GM23248 (cell line): ENCODE data around the gene PCSK2. TPM values are rescaled to one million over a fixed set of nuclear protein-coding genes. Genes with fewer than 3 reads are reported as not detected.

Source experiments
- DNase-seq: peaks from one replicate; pipeline ENCODE4 v3.0.0-alpha.2; 2015
- H2AFZ ChIP-seq: fragments of 200-600 bp; sonication (generic); 2 replicates; pipeline ENCODE4 v1.6.1; 2016; ENCODE audit warnings: antibody characterized with exemption
- H3F3A ChIP-seq: fragments of 200-600 bp; sonication (generic); 2 replicates; pipeline ENCODE4 v1.6.1; 2016; ENCODE audit warnings: mild to moderate bottlenecking, antibody characterized with exemption, mixed run types; ENCODE audit not compliant: insufficient read depth
- H3K27ac ChIP-seq: fragments of 200-600 bp; sonication (generic); 2 replicates; pipeline ENCODE4 v1.5.1; 2016; ENCODE audit warnings: mild to moderate bottlenecking
- H3K27me3 ChIP-seq: fragments of 200-600 bp; sonication (generic); replicated peaks from 2 replicates; pipeline ENCODE4 v1.6.1; 2016; ENCODE audit warnings: mild to moderate bottlenecking; ENCODE audit not compliant: insufficient read depth
- H3K36me3 ChIP-seq: fragments of 200-600 bp; sonication (generic); 2 replicates; pipeline ENCODE4 v1.6.1; 2016; ENCODE audit warnings: low read depth, mild to moderate bottlenecking
- H3K4me1 ChIP-seq: fragments of 200-600 bp; sonication (generic); 2 replicates; pipeline ENCODE4 v1.6.1; 2016; ENCODE audit warnings: mild to moderate bottlenecking; ENCODE audit not compliant: insufficient read depth
- H3K4me2 ChIP-seq: fragments of 200-600 bp; sonication (generic); one replicate; pipeline ENCODE4 v1.6.1; 2016; ENCODE audit warnings: mild to moderate bottlenecking; ENCODE audit not compliant: unreplicated experiment
- H3K4me3 ChIP-seq: fragments of 200-600 bp; sonication (generic); 2 replicates; pipeline ENCODE4 v1.5.1; 2016; ENCODE audit warnings: mild to moderate bottlenecking
- H3K79me2 ChIP-seq: fragments of 200-600 bp; sonication (generic); 2 replicates; pipeline ENCODE4 v1.6.1; 2016; ENCODE audit warnings: mild to moderate bottlenecking; ENCODE audit not compliant: insufficient read depth
- H3K9ac ChIP-seq: fragments of 200-600 bp; sonication (generic); 2 replicates; pipeline ENCODE4 v1.6.1; 2016; ENCODE audit warnings: mild to moderate bottlenecking
- H3K9me2 ChIP-seq: fragments of 200-600 bp; sonication (generic); 2 replicates; pipeline ENCODE4 v1.6.1; 2016; ENCODE audit warnings: mixed run types, mild to moderate bottlenecking, moderate library complexity; ENCODE audit not compliant: insufficient read depth
- H3K9me3 ChIP-seq: fragments of 200-600 bp; sonication (generic); one replicate; pipeline ENCODE4 v1.6.1; 2017; ENCODE audit warnings: low read depth
- H4K20me1 ChIP-seq: fragments of 200-600 bp; sonication (generic); 2 replicates; pipeline ENCODE4 v1.6.0; 2016; ENCODE audit not compliant: insufficient read depth
- EZH2 ChIP-seq: fragments of 200-600 bp; sonication (generic); IDR thresholded peaks from 2 replicates; pipeline ENCODE4 v1.6.1; 2018; ENCODE audit warnings: antibody characterized with exemption, mild to moderate bottlenecking; ENCODE audit not compliant: insufficient read depth, poor library complexity, severe bottlenecking
- EZH2phosphoT487 ChIP-seq: fragments of 200-600 bp; sonication (generic); IDR thresholded peaks from 2 replicates; pipeline ENCODE4 v1.6.1; 2018; ENCODE audit warnings: antibody characterized with exemption, moderate library complexity, mild to moderate bottlenecking, low read depth; ENCODE audit not compliant: insufficient read depth
- WGBS, 2 experiments: methylation state at CpG; one replicate each; pipeline ENCODE4 v1.1.6; 2015 to 2017; ENCODE audit warnings: low lambda C conversion rate in 2 of 2, low coverage in 1 of 2; ENCODE audit errors: missing lambda C conversion rate in 2 of 2; 5-methylcytosine and 5-hydroxymethylcytosine counted together
- in situ Hi-C: fragments of 300-500 bp; cut with MboI; formaldehyde crosslinking; loops from 2 replicates; pipeline ENCODE4 v1.15.0; 2020
- polyA plus RNA-seq: library from polyadenylated mRNA; unstranded; fragments of >200 nt; fragmentation: Nextera tagmentation; extraction: Ambion mirVana; gene quantifications from 2 replicates; pipeline ENCODE4 v1.2.1, GENCODE V29; 2016
- total RNA-seq: library from RNA; depleted of rRNA; stranded (reverse); fragments of >200 nt; shearing (Covaris generic); gene quantifications from 2 replicates; pipeline ENCODE4 v1.2.3, GENCODE V29; 2014

PCSK2 gene
- total and polyA plus RNA-seq, 2 experiments from 2014 or later, result not detected

- Histone ChIP-seq H3K27ac (no peak overlapping the region), H3K4me2 (no peak overlapping the region), H3K9me2 (no peaks in the 10 kb centered on the region), H3K4me1 (no peaks in the 10 kb centered on the region), H3K27me3 (peaks cover 20% of the 10 kb centered on the region), H3K36me3 (no peaks in the 10 kb centered on the region), H3K79me2 (no peaks in the 10 kb centered on the region), H3K4me3 (no peak overlapping the region), H4K20me1 (no peaks in the 10 kb centered on the region), H3K9ac (no peak overlapping the region), H2AFZ (no peak overlapping the region), H3K9me3 (no peaks in the 10 kb centered on the region), H3F3A (no peaks in the 10 kb centered on the region)
- WGBS, 2 experiments, result 51 to 67% methylated on average over 2 of the region's 2 CpGs
- DNase-seq, result no peak
- in situ Hi-C loops, result no loop called here
- no peak for TF ChIP-seq EZH2
- no peak for TF ChIP-seq EZH2phosphoT487
Measured at GRCh38 chr20:17448071-17448470, 221.2 kb downstream of the PCSK2 start.

GRCh38 chr20:17449031-17449430 lies 222.2 kb downstream of the PCSK2 start:
- TF ChIP-seq EZH2phosphoT487, result no peak
- no peak for TF ChIP-seq EZH2
- Histone ChIP-seq H3K4me1 (no peaks in the 10 kb centered on the region), H3K9ac (no peak overlapping the region), H3K27ac (no peak overlapping the region), H3K4me2 (no peak overlapping the region), H2AFZ (no peak overlapping the region), H3K9me2 (no peaks in the 10 kb centered on the region), H3K36me3 (no peaks in the 10 kb centered on the region), H3K4me3 (no peak overlapping the region), H3K27me3 (peaks cover 15% of the 10 kb centered on the region), H3K9me3 (no peaks in the 10 kb centered on the region), H4K20me1 (no peaks in the 10 kb centered on the region), H3K79me2 (no peaks in the 10 kb centered on the region), H3F3A (no peaks in the 10 kb centered on the region)
- in situ Hi-C loops, result no loop called here
- no peak for DNase-seq
- WGBS, 2 experiments, result 32 to 50% methylated on average over 1 to 2 of the region's 2 CpGs

DNA sequence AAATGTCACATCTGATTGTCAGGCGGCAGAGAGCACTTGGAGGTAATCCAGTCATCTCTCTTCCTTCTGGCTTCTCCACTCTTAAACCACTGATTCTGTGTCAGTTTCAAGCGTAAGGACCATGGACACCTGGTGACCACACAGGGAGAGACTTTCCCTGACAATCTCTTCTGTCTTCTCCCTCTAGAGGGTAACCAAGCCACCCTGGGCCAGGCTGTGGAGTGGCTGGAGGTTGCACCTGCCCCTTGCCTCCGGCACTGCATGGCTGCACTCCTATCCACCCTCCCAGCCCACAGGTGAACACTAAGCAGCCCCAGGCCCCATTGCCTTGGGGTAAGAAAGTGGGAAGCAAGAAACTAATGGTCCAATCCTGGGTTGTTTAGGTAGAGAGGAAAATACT lies 225.6 kb downstream of the PCSK2 start:
- Histone ChIP-seq H3K4me2 (no peak overlapping the region), H3K9ac (no peak overlapping the region), H3K36me3 (no peaks in the 10 kb centered on the region), H3K4me3 (no peak overlapping the region), H3K27ac (no peak overlapping the region), H3K79me2 (no peaks in the 10 kb centered on the region), H3K9me3 (no peaks in the 10 kb centered on the region), H4K20me1 (no peaks in the 10 kb centered on the region), H3K27me3 (peaks cover 10% of the 10 kb centered on the region; the same call in 1 of the 2 replicates), H3K9me2 (no peaks in the 10 kb centered on the region), H2AFZ (no peak overlapping the region), H3F3A (no peaks in the 10 kb centered on the region), H3K4me1 (no peaks in the 10 kb centered on the region)
- TF ChIP-seq EZH2 (no peak), EZH2phosphoT487 (no peak)
- DNase-seq, result no peak
- 25 to 27% methylated on average over 3 of the region's 3 CpGs for WGBS, 2 experiments
- in situ Hi-C loops, result no loop called here

- Histone ChIP-seq H3K9me3 (no peaks in the 10 kb centered on the region), H2AFZ (no peak overlapping the region), H4K20me1 (no peaks in the 10 kb centered on the region), H3K4me1 (no peaks in the 10 kb centered on the region), H3K4me3 (no peak overlapping the region), H3K27ac (no peak overlapping the region), H3K36me3 (no peaks in the 10 kb centered on the region), H3K79me2 (no peaks in the 10 kb centered on the region), H3F3A (no peaks in the 10 kb centered on the region), H3K27me3 (peaks cover 10% of the 10 kb centered on the region; the same call in 1 of the 2 replicates), H3K4me2 (no peak overlapping the region), H3K9me2 (no peaks in the 10 kb centered on the region), H3K9ac (no peak overlapping the region)
- WGBS, 2 experiments, result 75 to 82% methylated on average over 22 of the region's 22 CpGs
- in situ Hi-C loops, result no loop called here
- TF ChIP-seq EZH2 (no peak), EZH2phosphoT487 (no peak)
- DNase-seq, result no peak
Measured at GRCh38 chr20:17453592-17453991, 226.8 kb downstream of the PCSK2 start.

GRCh38 chr20:17456279-17456678 lies 229.4 kb downstream of the PCSK2 start:
- WGBS, 2 experiments, result 51% methylated on average over 8 of the region's 8 CpGs
- Histone ChIP-seq H3K9me3 (no peaks in the 10 kb centered on the region), H3K4me2 (no peak overlapping the region), H3K27me3 (peaks cover 10% of the 10 kb centered on the region; the same call in 1 of the 2 replicates), H3K9ac (no peak overlapping the region), H3K27ac (no peak overlapping the region), H3K79me2 (no peaks in the 10 kb centered on the region), H3K4me3 (no peak overlapping the region), H3K36me3 (no peaks in the 10 kb centered on the region), H3K4me1 (no peaks in the 10 kb centered on the region), H4K20me1 (no peaks in the 10 kb centered on the region), H3K9me2 (no peaks in the 10 kb centered on the region), H3F3A (no peaks in the 10 kb centered on the region), H2AFZ (no peak overlapping the region)
- in situ Hi-C loops, result no loop called here
- TF ChIP-seq EZH2phosphoT487 (no peak), EZH2 (no peak)
- no peak for DNase-seq
